Measurements from ENCODE around the gene SLC12A3. TPM values are rescaled to one million over a fixed set of nuclear protein-coding genes. Genes with fewer than 3 reads are reported as not detected.
A peak's percentile ranks its signal among the peaks of the same experiment; 100 is the strongest.

SLC12A3 gene
- total and polyA plus RNA-seq, 2 donors (not counting 1 experiment from before 2014, with no cell fraction given), result not detected

GRCh38 chr16:56869513-56870275 is 4.7 kb downstream of the SLC12A3 start:
- H3K27ac ChIP-seq (ENCODE audit: insufficient read depth, low read length), result no peak overlapping the region
- no peaks in the 10 kb centered on the region for H3K27me3 ChIP-seq (ENCODE audit: control insufficient read depth, insufficient read depth, low read length)
- no peak overlapping the region for H3K4me3 ChIP-seq (replicated peaks in 1 of 4; ENCODE audit: control extremely low read depth in 1 of 4, insufficient read depth in 1 of 4, low read depth in 3 of 4, low read length in 4 of 4)
- no peaks in the 10 kb centered on the region for H3K4me1 ChIP-seq (ENCODE audit: control insufficient read depth, extremely low read depth, insufficient read depth, low read length)
- no peaks in the 10 kb centered on the region for H3K36me3 ChIP-seq (ENCODE audit: control insufficient read depth, insufficient read depth, low read length)
- no peaks in the 10 kb centered on the region for H4K20me1 ChIP-seq (ENCODE audit: control insufficient read depth, extremely low read depth, insufficient read depth, low read length)
- H3K9ac ChIP-seq (ENCODE audit: insufficient read depth, low read length), result no peak overlapping the region
- H2AFZ ChIP-seq (ENCODE audit: low read length), result no peak overlapping the region
- DNase-seq (ENCODE audit: low read depth in 2 of 2), result no peak
- no peaks in the 10 kb centered on the region for H3K79me2 ChIP-seq (ENCODE audit: control insufficient read depth, insufficient read depth, low read length)
- no peak overlapping the region for H3K4me2 ChIP-seq (ENCODE audit: extremely low read depth, insufficient read depth, low read length)
- TF ChIP-seq CTCF (conservative IDR thresholded peaks at IDR 0.05 in 1 of 2, IDR thresholded peaks at IDR 0.05 in 1 of 2; ENCODE audit: low read depth in 1 of 2, low read length in 2 of 2), result no peak
- TF ChIP-seq EZH2 (IDR thresholded peaks at IDR 0.05; ENCODE audit: low read length, missing control alignments), result no peak
- H3K9me3 ChIP-seq (ENCODE audit: control insufficient read depth, insufficient read depth, low read depth, low read length), result no peaks in the 10 kb centered on the region

GRCh38 chr16:56870276-56870888 is 5.4 kb downstream of the SLC12A3 start:
- Histone ChIP-seq H3K9ac (ENCODE audit: insufficient read depth, low read length) (no peak overlapping the region), H3K9me3 (ENCODE audit: control insufficient read depth, insufficient read depth, low read depth, low read length) (no peaks in the 10 kb centered on the region), H3K27ac (ENCODE audit: insufficient read depth, low read length) (no peak overlapping the region), H4K20me1 (ENCODE audit: control insufficient read depth, extremely low read depth, insufficient read depth, low read length) (no peaks in the 10 kb centered on the region), H3K27me3 (ENCODE audit: control insufficient read depth, insufficient read depth, low read length) (no peaks in the 10 kb centered on the region), H3K79me2 (ENCODE audit: control insufficient read depth, insufficient read depth, low read length) (no peaks in the 10 kb centered on the region), H2AFZ (ENCODE audit: low read length) (no peak overlapping the region), H3K4me2 (ENCODE audit: extremely low read depth, insufficient read depth, low read length) (no peak overlapping the region), H3K36me3 (ENCODE audit: control insufficient read depth, insufficient read depth, low read length) (no peaks in the 10 kb centered on the region), H3K4me3 (replicated peaks in 1 of 4; ENCODE audit: control extremely low read depth in 1 of 4, insufficient read depth in 1 of 4, low read depth in 3 of 4, low read length in 4 of 4) (no peak overlapping the region), H3K4me1 (ENCODE audit: control insufficient read depth, extremely low read depth, insufficient read depth, low read length) (no peaks in the 10 kb centered on the region)
- TF ChIP-seq CTCF (conservative IDR thresholded peaks at IDR 0.05 in 1 of 2, IDR thresholded peaks at IDR 0.05 in 1 of 2; ENCODE audit: low read depth in 1 of 2, low read length in 2 of 2) (no peak), EZH2 (IDR thresholded peaks at IDR 0.05; ENCODE audit: low read length, missing control alignments) (no peak)
- no peak for DNase-seq (ENCODE audit: low read depth in 2 of 2)

- Histone ChIP-seq H3K4me3 (replicated peaks in 1 of 4; ENCODE audit: control extremely low read depth in 1 of 4, insufficient read depth in 1 of 4, low read depth in 3 of 4, low read length in 4 of 4) (no peak overlapping the region), H3K36me3 (ENCODE audit: control insufficient read depth, insufficient read depth, low read length) (no peaks in the 10 kb centered on the region), H3K4me2 (ENCODE audit: extremely low read depth, insufficient read depth, low read length) (no peak overlapping the region), H4K20me1 (ENCODE audit: control insufficient read depth, extremely low read depth, insufficient read depth, low read length) (no peaks in the 10 kb centered on the region), H2AFZ (ENCODE audit: low read length) (peak overlapping the region; percentile 1), H3K79me2 (ENCODE audit: control insufficient read depth, insufficient read depth, low read length) (no peaks in the 10 kb centered on the region), H3K9me3 (ENCODE audit: control insufficient read depth, insufficient read depth, low read depth, low read length) (no peaks in the 10 kb centered on the region), H3K4me1 (ENCODE audit: control insufficient read depth, extremely low read depth, insufficient read depth, low read length) (no peaks in the 10 kb centered on the region), H3K27me3 (ENCODE audit: control insufficient read depth, insufficient read depth, low read length) (no peaks in the 10 kb centered on the region), H3K27ac (ENCODE audit: insufficient read depth, low read length) (no peak overlapping the region), H3K9ac (ENCODE audit: insufficient read depth, low read length) (no peak overlapping the region)
- no peak for TF ChIP-seq EZH2 (IDR thresholded peaks at IDR 0.05; ENCODE audit: low read length, missing control alignments)
- no peak for TF ChIP-seq CTCF (conservative IDR thresholded peaks at IDR 0.05 in 1 of 2, IDR thresholded peaks at IDR 0.05 in 1 of 2; ENCODE audit: low read depth in 1 of 2, low read length in 2 of 2)
- peak; percentile 27 to 33 for DNase-seq (ENCODE audit: low read depth in 2 of 2)
Measured at GRCh38 chr16:56871172-56871593, 6.2 kb downstream of the SLC12A3 start.

Data from fibroblast of lung (primary cell).